ENCODE data around the gene EXOC4.

EXOC4 gene

DNA sequence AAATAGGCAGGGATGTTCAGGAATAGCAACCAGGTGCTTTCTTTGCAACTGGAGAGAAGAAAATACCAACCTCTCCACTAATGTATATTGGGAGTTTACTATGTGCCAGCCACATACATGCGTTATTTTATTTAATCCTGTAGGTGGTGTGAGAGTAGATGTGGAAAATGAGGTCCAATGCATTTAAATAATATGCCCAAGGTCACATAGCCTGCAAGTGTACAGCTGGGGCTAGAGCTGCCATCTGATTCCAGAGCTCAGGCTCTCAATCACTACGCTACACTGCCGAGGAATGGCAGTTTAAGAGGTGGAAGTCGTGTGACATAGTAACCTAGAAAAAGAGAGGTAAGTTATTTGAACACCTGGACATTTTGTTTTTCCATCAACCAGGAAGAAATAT, 277.0 kb downstream of the EXOC4 start:
- DNase-seq (ENCODE audit: low read depth in 1 of 2, low spot score in 1 of 2): no peak

DNA sequence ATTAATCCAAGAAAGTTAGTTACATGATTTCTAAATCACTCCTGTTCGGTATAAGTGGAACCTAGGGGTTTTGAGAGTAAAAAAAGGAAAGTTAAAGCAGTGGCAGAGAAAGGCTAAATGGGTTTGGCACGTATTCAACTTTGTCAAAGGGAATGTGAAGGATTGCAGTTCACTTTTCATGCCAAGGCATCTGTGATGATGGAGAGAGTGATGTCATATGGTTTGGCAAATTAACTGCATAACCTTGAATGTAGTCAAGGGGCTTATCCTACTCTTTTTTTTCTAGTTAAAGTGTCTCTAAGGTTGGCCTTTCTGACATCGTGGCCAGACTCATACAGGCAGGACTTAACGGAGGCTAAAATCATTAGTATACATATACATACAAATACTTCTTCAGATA, 277.8 kb downstream of the EXOC4 start:
- DNase-seq (ENCODE audit: low read depth in 1 of 2, low spot score in 1 of 2): no peak

DNA sequence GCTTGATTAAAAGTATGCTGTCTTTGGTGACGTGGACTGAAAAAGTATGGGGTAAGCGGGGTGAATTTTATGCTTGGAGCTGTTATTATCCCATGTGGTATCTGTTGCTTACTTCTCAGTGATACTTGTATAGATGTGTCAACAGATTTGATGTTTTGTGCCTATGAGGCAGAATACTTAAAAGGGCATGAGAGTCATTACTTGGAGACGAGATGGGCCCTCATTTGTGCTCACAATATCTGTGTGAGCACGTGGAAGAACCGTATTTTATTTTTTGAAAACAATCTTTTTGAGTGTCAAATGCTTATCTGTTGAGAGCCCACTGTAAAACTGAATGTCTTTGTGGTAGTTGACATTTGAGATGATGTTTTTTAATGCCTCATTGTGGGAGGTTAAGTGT, 281.9 kb downstream of the EXOC4 start:
- no peak for DNase-seq (ENCODE audit: low read depth in 1 of 2, low spot score in 1 of 2)

DNA sequence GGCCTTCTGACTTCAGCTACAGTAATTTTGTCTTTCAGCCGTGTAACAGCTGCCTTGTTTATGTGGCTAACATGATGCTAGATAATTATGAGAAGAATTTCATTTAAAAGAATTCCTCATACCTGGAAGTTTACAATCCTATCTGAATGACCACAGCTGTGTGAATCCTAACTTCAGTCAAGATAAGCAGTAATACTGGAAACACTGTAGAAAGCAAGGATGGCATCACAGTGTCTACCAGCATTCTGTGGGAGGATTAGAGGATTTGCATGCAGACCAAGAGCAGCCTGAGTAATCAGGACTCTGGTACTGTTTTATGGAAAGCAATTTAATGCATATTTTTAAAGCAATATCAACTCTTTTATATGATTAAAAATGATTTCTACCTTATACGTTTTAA, 282.4 kb downstream of the EXOC4 start:
- DNase-seq (ENCODE audit: low read depth in 1 of 2, low spot score in 1 of 2): no peak

DNA sequence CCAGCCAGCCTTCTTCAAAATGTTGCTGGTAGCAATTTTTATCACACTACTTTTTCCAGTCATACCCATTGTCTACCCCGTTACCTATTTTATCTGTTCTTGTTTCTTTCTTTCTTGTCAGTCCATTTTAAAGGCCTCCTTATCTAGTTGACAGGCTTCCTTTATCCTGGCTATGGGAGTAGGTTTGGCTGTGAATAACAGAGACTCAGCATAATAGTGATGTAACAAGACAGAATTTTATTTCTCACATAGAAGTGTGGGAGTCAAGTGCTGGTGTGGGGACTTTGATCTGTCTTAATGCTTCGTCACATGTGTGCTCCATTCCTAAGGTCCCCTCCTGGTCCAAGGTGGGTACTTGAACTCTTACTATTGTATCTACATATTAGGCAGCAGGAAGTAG, 283.6 kb downstream of the EXOC4 start:
- no peak for DNase-seq (ENCODE audit: low read depth in 1 of 2, low spot score in 1 of 2)

DNA sequence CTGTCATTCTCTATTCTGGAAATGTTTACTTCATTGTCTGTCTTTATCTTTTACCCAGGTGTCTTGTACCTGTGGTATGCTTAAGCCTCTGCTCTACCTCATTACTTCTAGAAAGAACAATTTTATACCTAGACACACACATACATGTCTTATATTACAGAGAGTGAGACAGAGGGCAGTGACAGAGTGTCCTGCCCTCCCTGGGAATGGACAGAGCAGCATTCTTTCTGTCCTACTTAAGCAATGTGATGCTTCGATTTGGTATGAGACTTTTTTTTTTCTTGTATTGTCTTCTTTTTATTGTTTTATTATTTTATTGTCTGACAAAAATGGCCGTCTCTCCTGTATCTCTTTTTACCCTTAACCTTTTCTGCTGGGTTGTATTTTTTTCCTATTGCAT, 286.1 kb downstream of the EXOC4 start:
- no peak for DNase-seq (ENCODE audit: low read depth in 1 of 2, low spot score in 1 of 2)

DNA sequence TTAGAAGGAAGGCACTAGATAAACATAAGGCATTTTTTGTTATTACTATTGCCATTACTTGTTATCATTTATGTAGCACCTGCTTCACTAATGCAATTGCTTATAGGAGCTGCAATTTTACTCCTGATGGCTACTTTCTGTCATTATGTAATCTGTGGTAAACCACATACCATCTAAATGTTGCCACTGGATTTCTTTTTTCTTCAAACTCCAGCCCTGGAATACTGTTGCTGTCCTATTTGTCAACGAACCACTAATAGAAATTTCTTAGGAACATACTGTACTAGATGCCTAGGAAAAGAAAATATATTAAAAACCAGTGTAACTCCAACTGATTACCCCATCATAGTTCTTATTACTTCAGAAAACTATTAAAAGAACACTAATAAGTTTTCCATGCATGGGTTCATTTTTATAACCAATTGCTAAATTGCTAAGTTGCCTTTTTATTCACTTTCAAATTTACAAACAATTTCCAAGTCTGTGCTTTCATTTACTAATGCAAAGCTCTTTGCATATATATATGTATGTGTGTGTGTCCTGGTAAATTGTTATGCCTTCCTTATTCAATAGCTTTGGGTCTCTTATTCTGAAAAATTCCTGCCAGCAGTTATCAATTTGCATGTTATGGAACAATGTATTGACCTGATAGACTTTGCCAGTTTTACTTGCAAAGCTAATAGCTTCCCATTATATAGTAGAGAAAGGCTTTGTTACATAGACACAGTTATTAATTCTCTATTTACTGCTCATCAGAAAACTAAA, 287.4 kb downstream of the EXOC4 start:
- DNase-seq (ENCODE audit: low read depth in 1 of 2, low spot score in 1 of 2): no peak

DNA sequence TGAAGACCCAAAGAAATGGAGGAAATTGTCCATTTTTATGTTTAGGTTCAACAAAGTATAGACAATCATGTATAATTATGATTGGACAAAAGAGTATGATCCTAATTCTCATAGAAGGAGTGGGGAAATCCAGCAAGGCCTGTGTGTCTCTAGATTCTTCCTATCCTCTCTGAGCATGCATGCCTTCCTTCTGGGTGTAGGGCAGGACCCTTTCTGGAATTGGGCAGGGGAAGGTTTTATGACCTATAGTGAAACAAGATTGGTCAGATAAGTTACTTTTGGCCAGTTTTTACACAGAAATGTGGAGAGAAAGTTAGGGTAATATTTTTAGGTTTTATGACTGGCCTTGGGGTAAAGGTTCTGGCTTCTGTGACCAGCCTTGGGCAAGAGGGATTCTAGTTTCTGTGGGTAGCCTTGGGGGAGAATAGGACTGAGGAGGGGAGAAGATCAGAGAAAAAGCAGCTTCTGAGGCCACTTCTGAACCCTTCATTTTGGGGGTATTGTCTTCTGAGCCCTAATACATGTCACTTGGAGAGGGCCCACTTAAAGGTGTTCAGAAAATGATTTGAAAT, 289.4 kb downstream of the EXOC4 start:
- DNase-seq (ENCODE audit: low read depth in 1 of 2, low spot score in 1 of 2): no peak

DNA sequence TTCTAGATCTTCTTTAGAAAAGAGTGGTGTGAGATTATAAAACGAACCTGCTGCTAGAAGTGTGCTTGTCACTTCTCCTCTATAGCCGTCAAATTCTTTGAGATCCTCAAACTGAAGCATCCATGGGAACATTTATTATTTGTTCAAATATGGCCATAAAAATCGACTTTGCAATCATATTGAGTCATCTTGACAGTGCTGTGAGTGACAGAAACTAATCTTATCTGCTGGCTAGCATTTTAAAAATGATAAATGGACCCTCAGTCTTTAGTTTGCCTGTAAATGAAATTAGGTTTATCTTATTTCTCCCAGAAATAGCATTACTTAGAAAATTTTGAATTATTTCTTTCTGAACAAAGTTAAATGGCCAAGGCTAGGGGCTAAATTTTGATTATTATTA, 290.8 kb downstream of the EXOC4 start:
- no peak for DNase-seq (ENCODE audit: low read depth in 1 of 2, low spot score in 1 of 2)

DNA sequence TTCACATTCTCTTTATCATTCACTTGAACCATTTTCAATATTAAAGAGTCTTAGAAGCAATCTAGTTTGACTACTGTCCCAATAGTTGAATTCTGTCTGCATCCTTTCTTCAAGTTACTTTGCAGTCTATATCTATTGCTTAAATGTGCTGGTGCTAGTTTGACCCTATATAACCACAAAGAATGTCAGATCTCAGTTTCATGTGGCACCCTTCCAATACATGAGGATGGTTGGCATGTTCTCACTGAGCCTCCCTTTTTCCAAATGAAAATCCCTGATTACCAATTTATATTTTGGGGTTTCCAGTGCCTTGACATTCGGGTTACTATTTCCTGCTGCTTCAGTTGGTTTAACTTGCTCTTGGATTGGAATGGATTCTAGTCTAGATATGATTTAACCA, 292.7 kb downstream of the EXOC4 start:
- DNase-seq (ENCODE audit: low read depth in 1 of 2, low spot score in 1 of 2): no peak

DNA sequence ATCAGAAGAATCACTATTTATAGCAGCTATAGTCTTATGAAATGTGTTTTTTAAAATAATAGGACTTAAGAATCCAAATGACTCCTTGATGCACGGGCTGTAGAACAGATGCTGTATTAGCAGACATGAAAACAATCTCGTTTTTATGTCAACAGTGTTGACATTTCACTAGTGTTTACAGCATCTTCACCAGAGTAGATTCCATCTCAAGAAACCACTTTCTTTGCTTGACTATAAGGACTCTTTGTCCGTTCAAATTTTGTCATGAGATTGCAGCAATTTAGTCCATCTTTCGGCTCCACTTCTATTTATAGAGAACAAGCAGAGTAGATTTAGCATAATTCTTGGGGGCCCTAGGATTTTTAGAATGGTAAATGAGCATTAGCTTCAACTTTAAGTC, 295.1 kb downstream of the EXOC4 start:
- DNase-seq (ENCODE audit: low read depth in 1 of 2, low spot score in 1 of 2): no peak

DNA sequence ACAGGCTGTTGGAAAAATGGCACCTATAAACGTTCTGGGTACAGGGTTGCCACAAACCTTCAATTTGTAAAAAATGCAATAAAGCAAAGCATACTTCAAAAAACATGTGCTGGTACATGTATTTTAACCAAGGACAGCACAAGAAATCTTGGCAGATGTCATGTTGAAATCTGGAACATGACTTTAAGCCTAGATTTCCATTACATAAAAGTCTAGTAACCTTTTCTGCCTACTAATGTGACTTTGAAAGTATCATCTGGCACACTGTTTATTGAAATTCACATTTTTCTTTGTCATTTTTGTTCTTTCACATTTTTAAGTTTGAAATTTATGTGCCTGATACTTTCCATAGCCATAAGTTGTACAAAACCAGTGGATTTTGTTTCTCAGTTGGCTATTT, 296.8 kb downstream of the EXOC4 start:
- no peak for DNase-seq (ENCODE audit: low read depth in 1 of 2, low spot score in 1 of 2)

DNA sequence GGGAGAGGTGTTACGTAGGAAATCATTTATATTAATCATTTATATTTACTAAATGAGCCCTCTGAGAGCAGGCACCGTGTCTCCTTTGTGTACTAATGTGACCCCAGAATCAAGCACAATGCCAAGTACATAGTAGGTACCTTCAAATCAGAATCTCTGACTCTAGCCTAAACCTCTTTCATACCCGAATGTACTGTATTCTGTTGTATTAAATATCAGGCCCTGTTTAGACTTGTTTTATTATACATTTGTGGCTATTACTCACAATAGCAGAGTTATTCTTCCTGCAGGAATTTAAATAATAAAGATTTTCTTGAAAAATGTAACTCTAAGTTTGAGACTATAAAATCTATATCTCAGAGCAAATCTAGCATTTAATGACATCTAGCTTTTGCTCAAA, 297.3 kb downstream of the EXOC4 start:
- no peak for DNase-seq (ENCODE audit: low read depth in 1 of 2, low spot score in 1 of 2)

DNA sequence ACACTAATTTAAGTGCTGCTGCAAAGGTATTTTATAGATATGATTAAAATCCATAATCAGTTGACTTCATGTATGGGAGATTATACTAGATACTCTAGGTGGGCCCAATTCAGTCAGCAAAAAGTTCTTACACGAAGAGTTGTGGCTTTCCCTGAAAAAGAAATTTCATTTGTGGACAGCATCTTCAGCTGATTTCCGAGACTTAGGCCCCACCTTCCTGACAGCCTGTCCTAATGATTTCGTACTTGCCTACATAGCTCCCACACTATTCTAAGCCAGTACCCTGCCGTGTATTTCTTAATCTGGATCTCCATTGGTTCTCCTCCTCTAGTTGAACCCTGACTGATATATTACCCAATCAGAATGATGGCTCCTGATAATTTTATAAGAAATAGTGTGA, 297.9 kb downstream of the EXOC4 start:
- no peak for DNase-seq (ENCODE audit: low read depth in 1 of 2, low spot score in 1 of 2)

DNA sequence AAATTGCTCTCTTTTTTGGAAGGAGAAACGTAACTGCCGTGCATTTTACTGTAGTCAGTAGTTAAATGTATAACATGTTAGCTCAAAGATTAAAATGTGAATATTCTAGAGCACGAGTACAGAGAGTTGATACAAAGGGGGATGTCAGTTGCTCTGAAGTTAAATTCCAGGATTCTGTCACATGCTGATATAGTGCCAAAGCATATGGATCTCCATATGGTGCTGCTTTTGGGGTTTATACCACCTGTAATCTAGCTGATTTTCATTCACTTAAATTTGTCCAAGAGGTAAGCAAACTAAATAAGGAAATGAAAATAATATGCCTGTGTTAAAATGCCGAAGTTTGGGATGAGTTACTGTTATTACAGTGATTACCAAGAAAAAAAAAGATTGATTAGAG, 298.6 kb downstream of the EXOC4 start:
- DNase-seq (ENCODE audit: low read depth in 1 of 2, low spot score in 1 of 2): no peak

DNA sequence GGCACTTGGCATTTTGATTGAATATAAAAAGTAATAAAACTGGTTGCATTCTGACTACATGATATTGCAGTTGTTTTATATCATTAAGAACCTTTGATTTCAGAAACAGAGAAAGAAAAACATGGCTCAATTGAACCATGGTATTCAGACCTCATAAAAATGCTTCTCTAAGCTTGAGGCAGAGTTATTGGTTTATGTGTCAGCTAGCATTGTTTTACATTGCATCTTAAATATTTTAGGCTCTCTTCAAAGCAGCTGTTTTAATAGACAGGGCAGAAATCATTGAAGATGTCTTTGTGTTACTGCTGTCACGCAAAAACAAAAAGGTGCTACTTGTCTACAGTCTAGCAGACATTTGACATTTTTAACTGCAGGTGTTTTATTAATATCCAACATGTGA, 299.2 kb downstream of the EXOC4 start:
- DNase-seq (ENCODE audit: low read depth in 1 of 2, low spot score in 1 of 2): no peak

DNA sequence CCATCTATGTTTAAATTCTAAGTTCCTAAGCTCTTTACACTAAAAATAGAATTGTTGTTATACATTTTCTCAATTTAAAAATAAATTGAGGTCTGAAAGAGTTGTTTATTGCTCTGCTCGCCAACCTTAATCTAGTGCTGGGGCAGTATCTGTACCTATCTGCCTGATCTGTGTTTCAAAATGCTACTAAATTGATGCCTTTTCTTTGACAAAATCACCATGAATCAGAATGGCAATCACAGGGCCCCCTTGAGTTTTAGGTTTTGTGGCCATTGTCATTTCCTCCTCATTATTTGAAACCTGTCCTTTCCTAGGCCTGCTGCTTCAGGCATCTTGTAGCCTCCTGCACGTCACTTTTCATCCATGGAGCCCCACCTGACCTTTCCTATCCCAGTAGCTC, 301.5 kb downstream of the EXOC4 start:
- DNase-seq (ENCODE audit: low read depth in 1 of 2, low spot score in 1 of 2): no peak

DNA sequence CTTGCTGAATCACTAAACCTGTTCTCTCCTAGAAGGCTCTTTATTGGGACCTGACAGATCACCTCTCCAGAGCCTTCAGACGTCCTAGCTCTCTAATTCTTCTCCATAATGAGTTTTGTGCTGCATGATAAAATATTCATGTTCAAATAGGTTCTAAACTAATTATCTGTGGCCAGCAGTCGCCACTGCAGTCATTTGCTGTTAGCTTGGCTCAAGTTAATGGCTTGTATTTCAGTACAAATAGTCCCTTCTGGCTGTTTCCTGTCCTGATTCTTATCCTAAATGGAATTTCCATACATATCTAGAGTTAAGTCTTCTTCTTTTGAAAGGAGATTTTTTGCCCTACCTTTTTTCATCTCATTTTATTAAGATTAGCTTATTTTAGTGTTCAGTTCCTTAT, 303.2 kb downstream of the EXOC4 start:
- no peak for DNase-seq (ENCODE audit: low read depth in 1 of 2, low spot score in 1 of 2)

DNA sequence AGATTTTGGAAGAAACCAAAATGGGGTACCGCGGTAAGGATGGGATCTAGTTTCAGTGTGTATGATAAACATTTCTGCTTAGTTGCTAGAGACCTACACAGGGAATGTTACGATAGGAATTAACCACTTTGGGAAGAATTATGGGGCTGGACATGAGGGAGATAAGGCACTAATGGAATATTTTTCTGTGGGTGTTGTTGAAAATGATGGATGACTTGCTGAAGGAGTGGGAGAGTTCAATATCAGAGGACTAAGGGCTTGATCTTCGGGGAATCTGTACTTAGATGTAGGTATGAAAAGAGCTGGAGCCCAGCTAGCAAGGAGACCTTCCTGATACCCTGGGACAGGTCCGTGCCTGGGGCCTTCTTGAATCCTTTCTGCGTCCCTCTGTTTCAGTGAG, 303.7 kb downstream of the EXOC4 start:
- no peak for DNase-seq (ENCODE audit: low read depth in 1 of 2, low spot score in 1 of 2)

DNA sequence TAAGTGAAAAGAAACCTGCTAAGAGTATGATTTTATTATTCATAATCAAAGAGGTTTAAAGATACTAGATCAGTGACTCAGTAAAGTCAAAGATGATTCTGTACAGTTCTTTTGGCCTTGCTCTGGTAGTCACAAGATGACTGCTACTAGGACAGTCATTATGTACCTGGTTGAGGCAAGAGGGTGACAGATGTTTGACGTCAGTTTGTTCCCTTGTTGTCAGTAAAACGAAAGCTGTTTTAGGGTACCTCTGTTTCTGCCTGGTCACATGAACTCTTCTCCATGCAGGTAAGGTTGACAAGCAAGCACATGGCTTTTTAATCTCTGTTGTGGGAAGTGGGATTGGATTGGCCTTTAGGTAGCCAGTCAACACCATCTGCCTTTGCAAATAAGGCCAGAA, 308.0 kb downstream of the EXOC4 start:
- DNase-seq (ENCODE audit: low read depth in 1 of 2, low spot score in 1 of 2): no peak

DNA sequence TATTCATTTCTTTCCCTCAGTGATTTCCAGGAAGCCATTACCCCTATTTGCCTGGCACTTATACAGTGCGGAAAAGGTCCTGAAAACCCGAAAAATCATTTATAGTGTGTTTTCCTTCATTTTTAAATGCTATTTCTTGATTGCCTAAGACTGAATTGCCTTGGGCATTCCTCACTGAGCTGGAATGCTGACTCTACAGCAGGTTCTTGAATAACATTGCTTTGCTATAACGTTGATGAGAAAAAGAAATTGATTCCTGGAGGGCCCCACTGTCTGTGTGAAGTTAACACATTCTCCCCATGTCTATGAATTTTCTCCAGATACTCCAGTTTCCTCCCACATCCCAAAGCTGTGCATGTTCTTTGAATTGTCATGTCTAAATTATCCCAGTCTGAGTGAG, 308.5 kb downstream of the EXOC4 start:
- no peak for DNase-seq (ENCODE audit: low read depth in 1 of 2, low spot score in 1 of 2)

DNA sequence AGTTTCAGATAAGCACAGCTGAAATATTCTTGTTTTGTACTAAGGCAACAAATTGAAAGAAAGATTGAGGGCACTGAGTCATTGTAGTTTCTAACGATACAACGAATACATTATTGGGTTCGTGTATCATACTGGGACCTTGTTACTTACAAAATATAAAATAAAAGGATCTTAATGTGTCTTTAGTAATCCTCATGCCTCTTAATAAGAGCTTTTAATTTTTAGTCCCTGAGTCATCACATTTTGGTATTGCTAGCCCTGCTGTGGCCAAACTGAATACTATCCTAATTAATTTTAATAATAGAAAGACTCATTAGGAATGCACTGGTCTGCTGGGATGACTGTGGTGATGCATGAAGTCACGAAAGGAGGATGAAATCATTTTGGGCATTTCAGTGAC, 309.7 kb downstream of the EXOC4 start:
- DNase-seq (ENCODE audit: low read depth in 1 of 2, low spot score in 1 of 2): no peak

DNA sequence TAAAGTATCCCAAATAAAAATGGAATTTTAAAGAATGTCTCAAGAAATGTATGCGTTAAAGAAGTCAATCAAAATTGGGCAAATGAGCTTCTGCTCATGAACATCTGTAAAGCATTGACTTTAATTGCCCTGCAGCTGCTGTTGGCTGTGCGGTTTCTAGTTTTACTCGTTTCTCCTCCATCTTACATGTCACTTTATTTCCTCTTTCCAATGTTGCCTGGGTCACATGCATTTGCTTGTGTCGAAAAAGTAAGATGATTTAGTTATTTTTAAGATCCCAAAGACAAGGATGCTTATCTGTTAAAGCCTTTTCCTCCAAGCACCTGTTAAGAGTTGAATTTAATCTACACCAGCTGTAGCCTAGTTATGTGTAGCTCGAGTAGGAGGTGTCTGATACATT, 310.4 kb downstream of the EXOC4 start:
- DNase-seq (ENCODE audit: low read depth in 1 of 2, low spot score in 1 of 2): no peak

Measured in activated T-helper 1 cell treated with anti-CD3 and anti-CD28 coated beads, Interleukin-2, amount 50 U/mL, for 16 hours (primary cell).